Cerebellar nuclear complex (tissue), 1 donor: ENCODE results near the gene RGS7.
"Not testable (repeated sequence)": the region's sequence is repeated elsewhere in the genome, so short reads cannot be mapped to it uniquely, and the experiment has no call there.

Experiments
- DNase-seq, 2 experiments: peaks; one replicate each; lab custom pipeline; 2025; lab: John Stamatoyannopoulos, UW

The RGS7 gene

GRCh38 chr1:241208910-241209379 is 148.1 kb downstream of the RGS7 start:
- DNase-seq: no peak

- no peak for DNase-seq
These were observed 153.2 kb downstream of the RGS7 start for GRCh38 chr1:241203817-241204216.

GRCh38 chr1:241202401-241202800 is 154.6 kb downstream of the RGS7 start:
- DNase-seq: no peak

- DNase-seq: no peak
These were observed 170.3 kb downstream of the RGS7 start for GRCh38 chr1:241186716-241187115.

GRCh38 chr1:241181971-241182370 is 175.0 kb downstream of the RGS7 start:
- DNase-seq: no peak

- DNase-seq: no peak
These were observed 175.5 kb downstream of the RGS7 start for GRCh38 chr1:241181471-241181870.

GRCh38 chr1:241180569-241180968 is 176.4 kb downstream of the RGS7 start:
- DNase-seq: no peak

GRCh38 chr1:241177660-241178059 is 179.3 kb downstream of the RGS7 start:
- no peak for DNase-seq

GRCh38 chr1:241172486-241172885 is 184.5 kb downstream of the RGS7 start:
- no peak for DNase-seq

- no peak for DNase-seq
These were observed 185.0 kb downstream of the RGS7 start for GRCh38 chr1:241171991-241172390.

- DNase-seq: no peak
These were observed 189.8 kb downstream of the RGS7 start for GRCh38 chr1:241167121-241167630.

- DNase-seq: no peak
These were observed 190.4 kb downstream of the RGS7 start for GRCh38 chr1:241166625-241167024.

- DNase-seq: not testable (repeated sequence)
These were observed 191.7 kb downstream of the RGS7 start for GRCh38 chr1:241165256-241165655.

- no peak for DNase-seq
These were observed 193.6 kb downstream of the RGS7 start for GRCh38 chr1:241163363-241163762.

- DNase-seq: no peak
These were observed 195.8 kb downstream of the RGS7 start for GRCh38 chr1:241161188-241161689.

GRCh38 chr1:241157435-241157834 is 199.6 kb downstream of the RGS7 start:
- DNase-seq: no peak

GRCh38 chr1:241156231-241156965 is 200.6 kb downstream of the RGS7 start:
- no peak for DNase-seq

- DNase-seq: no peak
These were observed 211.1 kb downstream of the RGS7 start for GRCh38 chr1:241145881-241146280.

GRCh38 chr1:241143765-241144442 is 213.1 kb downstream of the RGS7 start:
- DNase-seq: no peak

GRCh38 chr1:241142493-241142892 is 214.5 kb downstream of the RGS7 start:
- DNase-seq: no peak

GRCh38 chr1:241141646-241142045 is 215.4 kb downstream of the RGS7 start:
- not testable (repeated sequence) for DNase-seq

- no peak for DNase-seq
These were observed 216.3 kb downstream of the RGS7 start for GRCh38 chr1:241140670-241141069.

- DNase-seq: no peak
These were observed 218.0 kb downstream of the RGS7 start for GRCh38 chr1:241139047-241139446.
